GM08714 (cell line): ENCODE measurements around the gene OPHN1.

Source experiments
- H3K4me3 ChIP-seq: fragments of 200-500 bp; sonication (Bioruptor generic); 2 replicates; pipeline ENCODE4 v1.5.1; 2014; ENCODE audit warnings: mild to moderate bottlenecking, low read length, inconsistent platforms
- ZNF274 ChIP-seq: IDR thresholded peaks from 2 replicates; pipeline ENCODE4 v1.6.1; 2012; ENCODE audit warnings: mild to moderate bottlenecking, low read depth, low read length

The OPHN1 gene, protein sequence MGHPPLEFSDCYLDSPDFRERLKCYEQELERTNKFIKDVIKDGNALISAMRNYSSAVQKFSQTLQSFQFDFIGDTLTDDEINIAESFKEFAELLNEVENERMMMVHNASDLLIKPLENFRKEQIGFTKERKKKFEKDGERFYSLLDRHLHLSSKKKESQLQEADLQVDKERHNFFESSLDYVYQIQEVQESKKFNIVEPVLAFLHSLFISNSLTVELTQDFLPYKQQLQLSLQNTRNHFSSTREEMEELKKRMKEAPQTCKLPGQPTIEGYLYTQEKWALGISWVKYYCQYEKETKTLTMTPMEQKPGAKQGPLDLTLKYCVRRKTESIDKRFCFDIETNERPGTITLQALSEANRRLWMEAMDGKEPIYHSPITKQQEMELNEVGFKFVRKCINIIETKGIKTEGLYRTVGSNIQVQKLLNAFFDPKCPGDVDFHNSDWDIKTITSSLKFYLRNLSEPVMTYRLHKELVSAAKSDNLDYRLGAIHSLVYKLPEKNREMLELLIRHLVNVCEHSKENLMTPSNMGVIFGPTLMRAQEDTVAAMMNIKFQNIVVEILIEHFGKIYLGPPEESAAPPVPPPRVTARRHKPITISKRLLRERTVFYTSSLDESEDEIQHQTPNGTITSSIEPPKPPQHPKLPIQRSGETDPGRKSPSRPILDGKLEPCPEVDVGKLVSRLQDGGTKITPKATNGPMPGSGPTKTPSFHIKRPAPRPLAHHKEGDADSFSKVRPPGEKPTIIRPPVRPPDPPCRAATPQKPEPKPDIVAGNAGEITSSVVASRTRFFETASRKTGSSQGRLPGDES

GRCh38 chrX:68433155-68433980 is at the start of gene OPHN1:
Gene OPHN1, minus strand, starts transcription at chrX:68433495. Its CDS starts 475 bp downstream, at chrX:68433020.
- H3K4me3 ChIP-seq = no peak within 1 kb of the TSS; the same call in none of the 2 replicates

DNA sequence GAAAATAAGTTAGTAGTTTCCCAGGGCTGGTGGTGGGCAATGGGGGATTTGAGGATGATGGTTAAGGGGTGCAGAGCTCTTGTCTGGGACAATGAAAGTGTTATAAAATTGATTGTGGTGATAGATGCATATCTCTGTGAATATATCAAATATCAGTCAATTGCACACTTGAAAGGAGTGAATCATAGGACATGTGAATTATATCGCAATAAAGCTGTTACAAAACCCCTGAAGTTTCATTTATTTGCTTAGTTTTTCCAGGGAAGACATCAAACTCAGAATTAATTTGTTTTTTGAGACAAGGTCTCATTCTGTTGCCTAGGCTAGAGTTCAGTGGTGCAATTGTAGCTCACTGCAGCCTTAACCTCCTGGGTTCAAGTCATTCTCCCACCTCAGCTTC is 47.7 kb upstream of the OPHN1 start:
- H3K4me3 ChIP-seq = no peak overlapping the region
- TF ChIP-seq ZNF274 = no peak

More at GRCh38 chrX:68433155-68433980, at the start of gene OPHN1:
- no peak for TF ChIP-seq ZNF274

GRCh38 chrX:68464796-68465195 is 31.5 kb upstream of the OPHN1 start:
- no peak overlapping the region for H3K4me3 ChIP-seq
- TF ChIP-seq ZNF274 = no peak

- no peak overlapping the region for H3K4me3 ChIP-seq
- TF ChIP-seq ZNF274 = no peak
Observed at GRCh38 chrX:68463880-68464279, 30.6 kb upstream of the OPHN1 start.

- TF ChIP-seq ZNF274 = no peak
- no peak overlapping the region for H3K4me3 ChIP-seq
Observed at GRCh38 chrX:68462653-68463052, 29.4 kb upstream of the OPHN1 start.

GRCh38 chrX:68462197-68462596 is 28.9 kb upstream of the OPHN1 start:
- no peak overlapping the region for H3K4me3 ChIP-seq
- TF ChIP-seq ZNF274 = no peak

GRCh38 chrX:68461576-68461975 is 28.3 kb upstream of the OPHN1 start:
- no peak for TF ChIP-seq ZNF274
- no peak overlapping the region for H3K4me3 ChIP-seq

DNA sequence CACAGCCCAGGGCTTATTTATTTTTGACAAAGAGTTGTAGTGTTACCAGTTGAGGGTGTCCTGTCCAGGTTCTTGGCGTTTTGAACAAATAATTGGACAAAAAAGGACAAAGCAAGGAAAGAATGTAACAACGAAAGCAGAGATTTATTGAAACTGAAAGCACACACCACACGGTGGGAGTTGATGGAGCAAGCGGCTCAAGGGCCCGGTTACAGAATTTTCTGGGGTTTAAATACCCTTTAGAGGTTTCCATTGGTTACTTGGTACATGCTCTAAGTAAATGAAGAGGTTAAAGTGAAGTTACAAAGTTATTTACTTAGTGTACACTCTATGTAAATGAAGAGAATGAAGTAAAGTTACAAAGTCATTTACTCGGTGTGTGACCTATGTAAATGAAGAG is 27.8 kb upstream of the OPHN1 start:
- H3K4me3 ChIP-seq = no peak overlapping the region
- no peak for TF ChIP-seq ZNF274

DNA sequence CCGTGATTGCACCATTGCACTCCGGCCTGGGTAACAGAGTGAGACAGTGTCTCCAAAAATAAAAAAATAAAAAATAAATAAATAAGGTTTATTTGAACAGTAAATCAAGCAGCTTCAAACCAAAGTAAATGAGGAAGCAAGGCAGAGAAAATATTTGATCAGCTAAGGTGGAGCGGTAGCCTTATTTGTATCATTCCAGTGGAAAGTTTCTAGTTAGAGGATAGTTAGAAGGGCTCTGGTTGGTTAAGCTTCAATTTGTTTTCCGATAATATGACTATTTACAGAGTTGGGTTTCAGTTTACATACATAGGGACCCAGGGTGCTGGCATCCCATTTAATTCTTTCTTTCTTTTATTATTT is 21.8 kb upstream of the OPHN1 start:
- no peak overlapping the region for H3K4me3 ChIP-seq
- no peak for TF ChIP-seq ZNF274

- TF ChIP-seq ZNF274 = no peak
- no peak overlapping the region for H3K4me3 ChIP-seq
Observed at GRCh38 chrX:68454476-68455150, 21.3 kb upstream of the OPHN1 start.

DNA sequence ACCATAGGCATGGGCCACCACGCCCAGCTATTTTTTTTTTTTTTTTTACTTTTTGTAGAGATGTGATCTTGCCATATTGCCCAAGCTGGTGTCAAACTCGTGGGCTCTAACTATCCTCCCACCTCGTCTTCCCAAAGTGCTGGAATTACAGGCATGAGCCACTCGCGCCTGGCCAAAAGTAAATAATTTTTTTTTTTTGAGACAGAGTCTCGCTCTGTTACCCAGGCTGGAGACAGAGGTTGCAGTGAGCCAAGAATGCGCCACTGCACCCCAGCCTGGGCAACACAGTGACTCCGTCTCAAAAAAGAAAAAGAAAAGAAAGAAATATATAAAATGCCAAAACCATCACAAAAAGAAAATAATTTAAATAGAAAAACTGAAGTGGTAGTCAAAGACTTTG is 18.4 kb upstream of the OPHN1 start:
- H3K4me3 ChIP-seq = no peak overlapping the region
- TF ChIP-seq ZNF274 = no peak

DNA sequence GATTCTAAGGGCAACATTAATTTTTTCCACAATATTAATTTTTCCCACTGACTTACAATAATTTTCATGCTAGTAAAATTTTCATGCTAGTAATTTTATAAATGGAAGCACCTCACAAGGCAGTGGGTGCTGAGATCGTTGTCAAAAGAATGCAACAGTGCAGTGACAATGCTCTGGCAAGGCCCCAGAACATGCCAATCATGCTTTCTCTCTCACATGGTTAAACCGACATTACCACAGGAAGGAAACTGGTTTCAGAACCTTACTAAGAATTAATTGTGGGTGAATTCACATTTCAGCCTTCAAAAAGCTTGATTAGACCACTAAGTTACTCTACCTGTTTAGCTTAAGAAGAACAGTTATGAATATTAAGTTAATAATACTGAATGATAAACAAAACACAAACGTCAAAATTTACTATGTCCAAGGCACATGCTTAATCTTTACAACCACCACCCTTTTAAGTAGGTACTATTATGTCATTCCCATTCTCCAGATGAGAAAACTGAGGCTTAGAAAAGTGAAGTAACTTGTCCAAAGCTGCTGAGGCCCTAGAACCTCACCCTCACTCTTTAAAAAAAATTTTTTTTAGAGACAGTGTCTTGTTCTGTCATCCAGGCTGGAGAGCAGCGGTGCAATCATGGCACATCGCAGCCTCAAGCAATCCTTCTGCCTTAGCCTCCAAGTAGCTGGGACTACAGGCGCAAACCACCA is 10.0 kb upstream of the OPHN1 start:
- TF ChIP-seq ZNF274 = no peak
- H3K4me3 ChIP-seq = no peak overlapping the region

DNA sequence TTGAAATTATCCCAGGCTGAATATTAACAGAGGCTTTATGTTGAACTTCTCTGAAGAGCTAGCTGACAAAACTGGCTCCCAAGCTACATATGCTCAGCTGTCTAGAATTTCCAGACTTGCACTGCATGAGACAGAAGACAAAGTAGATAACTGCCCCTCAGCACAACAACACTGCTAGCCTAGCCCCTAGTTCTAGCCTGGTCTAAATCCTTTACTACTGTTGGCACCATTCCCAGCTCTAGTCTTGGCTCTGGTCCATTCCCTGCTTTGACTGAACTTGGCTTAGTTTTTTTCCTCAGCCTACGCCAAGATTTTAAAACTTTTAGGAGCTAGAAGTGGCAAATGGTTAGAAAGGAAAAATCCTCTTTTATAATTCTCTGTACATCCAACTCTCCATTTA is 7.6 kb upstream of the OPHN1 start:
- TF ChIP-seq ZNF274 = no peak
- H3K4me3 ChIP-seq = no peak overlapping the region
